ENCODE measurements around the gene CRHR1.

The CRHR1 gene

DNA sequence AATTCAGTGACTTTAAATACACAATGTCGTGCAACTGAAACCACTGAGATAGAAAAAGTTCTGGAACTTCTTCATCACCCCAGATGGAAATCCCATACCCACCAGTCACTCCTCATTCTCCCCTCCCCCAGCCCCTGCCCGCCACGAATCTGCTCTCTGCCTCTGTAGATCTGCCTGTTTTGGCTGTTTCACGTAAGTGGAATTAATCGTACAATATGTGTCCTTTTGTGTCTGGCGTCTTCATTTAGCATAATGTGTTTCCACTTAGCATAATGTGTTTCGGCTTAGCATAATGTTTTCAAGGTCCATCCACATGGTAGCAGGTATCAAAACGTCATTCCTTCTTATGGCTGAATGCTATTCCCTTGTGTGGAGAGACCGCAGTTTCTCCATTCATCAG lies 57.1 kb downstream of the CRHR1 start:
- Histone ChIP-seq H3K36me3 (ENCODE audit: control insufficient read depth, insufficient read depth, low read length) (no peaks in the 10 kb centered on the region), H3K9me3 (ENCODE audit: control insufficient read depth, low read length) (no peaks in the 10 kb centered on the region), H3K4me1 (ENCODE audit: control insufficient read depth, insufficient read depth, low read length, poor library complexity, severe bottlenecking) (no peaks in the 10 kb centered on the region), H3K4me3 (ENCODE audit: insufficient read depth, low read depth, low read length, poor library complexity, severe bottlenecking) (no peak overlapping the region), H3K27ac (ENCODE audit: insufficient read depth, low read length, poor library complexity, severe bottlenecking) (no peak overlapping the region), H3K27me3 (replicated peaks; ENCODE audit: control insufficient read depth, insufficient read depth, low read length, poor library complexity, severe bottlenecking) (no peaks in the 10 kb centered on the region)
- no peak for DNase-seq

DNA sequence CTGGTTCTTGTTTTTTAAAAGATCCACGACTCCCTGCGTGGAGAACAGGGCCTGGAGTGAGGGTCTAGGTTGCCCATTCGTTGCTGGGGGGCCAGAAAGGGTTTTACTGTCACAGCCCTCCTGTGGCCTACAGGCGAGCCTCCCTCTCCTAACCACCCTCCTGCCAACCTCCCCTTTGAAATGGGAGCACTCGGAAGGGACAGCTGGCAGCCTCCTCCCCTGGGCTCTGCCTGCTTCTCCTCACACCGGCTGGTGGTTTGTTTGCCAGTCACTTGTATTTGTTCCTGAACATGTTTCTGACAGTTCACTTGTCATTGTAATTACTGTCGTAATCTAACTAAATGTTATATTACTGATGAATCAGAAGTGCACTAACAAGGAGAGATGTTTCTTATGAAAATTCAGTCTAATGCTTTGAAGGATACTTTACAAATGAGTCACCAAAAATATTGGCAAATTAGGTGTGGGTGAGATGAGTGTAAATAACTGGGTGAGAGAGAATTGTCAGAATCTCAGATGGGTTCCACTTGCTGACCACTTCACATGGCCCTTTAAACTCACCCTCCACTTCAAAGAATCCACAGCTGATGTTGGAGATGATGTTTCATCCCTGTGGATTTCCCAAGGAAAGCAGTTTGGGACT lies 57.9 kb downstream of the CRHR1 start:
- Histone ChIP-seq H3K4me1 (ENCODE audit: control insufficient read depth, insufficient read depth, low read length, poor library complexity, severe bottlenecking) (no peaks in the 10 kb centered on the region), H3K27me3 (replicated peaks; ENCODE audit: control insufficient read depth, insufficient read depth, low read length, poor library complexity, severe bottlenecking) (no peaks in the 10 kb centered on the region), H3K9me3 (ENCODE audit: control insufficient read depth, low read length) (no peaks in the 10 kb centered on the region), H3K27ac (ENCODE audit: insufficient read depth, low read length, poor library complexity, severe bottlenecking) (no peak overlapping the region), H3K4me3 (ENCODE audit: insufficient read depth, low read depth, low read length, poor library complexity, severe bottlenecking) (no peak overlapping the region), H3K36me3 (ENCODE audit: control insufficient read depth, insufficient read depth, low read length) (no peaks in the 10 kb centered on the region)
- no peak for DNase-seq

DNA sequence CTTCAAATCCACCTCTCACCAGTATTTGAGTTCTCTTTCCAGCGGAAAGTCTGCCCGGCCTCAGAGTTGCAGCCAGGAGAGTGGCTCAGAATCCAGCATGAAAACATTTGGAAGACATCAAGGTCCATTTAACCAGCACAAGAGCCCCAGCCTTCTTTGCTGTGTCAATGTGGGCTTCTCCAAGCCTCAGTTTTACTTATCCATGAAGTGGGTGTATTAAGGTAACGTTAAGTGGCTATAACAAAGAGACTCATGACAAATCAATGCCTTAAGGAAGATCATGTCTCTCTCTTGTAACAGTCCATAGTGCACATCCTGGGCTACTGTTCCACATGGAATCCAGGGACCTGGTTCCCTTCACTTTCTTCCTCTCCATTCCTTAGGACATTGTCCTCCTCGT lies 59.6 kb downstream of the CRHR1 start:
- H3K27me3 ChIP-seq (replicated peaks; ENCODE audit: control insufficient read depth, insufficient read depth, low read length, poor library complexity, severe bottlenecking) = no peaks in the 10 kb centered on the region
- H3K27ac ChIP-seq (ENCODE audit: insufficient read depth, low read length, poor library complexity, severe bottlenecking) = no peak overlapping the region
- H3K9me3 ChIP-seq (ENCODE audit: control insufficient read depth, low read length) = no peaks in the 10 kb centered on the region

DNA sequence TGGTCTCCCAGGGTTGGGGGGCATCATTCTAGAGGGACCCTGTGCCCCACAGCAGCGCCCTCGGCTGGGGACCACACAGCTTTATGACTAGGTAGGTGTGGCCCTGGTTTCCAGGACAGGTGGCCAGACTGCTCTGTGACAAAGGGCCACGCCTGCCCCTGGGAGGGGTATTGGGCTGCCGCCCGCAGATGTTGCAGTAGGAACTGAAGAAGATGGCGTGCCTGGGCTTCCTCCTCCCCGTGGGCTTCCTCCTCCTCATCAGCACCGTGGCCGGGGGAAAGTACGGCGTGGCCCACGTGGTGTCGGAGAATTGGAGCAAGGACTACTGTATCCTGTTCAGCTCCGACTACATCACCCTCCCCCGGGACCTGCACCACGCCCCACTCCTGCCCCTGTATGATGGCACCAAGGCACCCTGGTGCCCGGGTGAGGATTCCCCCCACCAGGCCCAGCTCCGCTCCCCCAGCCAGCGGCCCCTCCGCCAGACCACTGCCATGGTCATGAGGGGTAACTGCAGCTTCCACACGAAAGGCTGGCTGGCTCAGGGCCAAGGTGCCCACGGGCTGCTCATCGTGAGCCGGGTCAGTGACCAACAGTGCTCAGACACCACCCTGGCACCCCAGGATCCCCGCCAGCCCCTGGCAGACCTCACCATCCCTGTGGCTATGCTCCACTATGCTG lies 60.7 kb downstream of the CRHR1 start, which contains the start of gene SPPL2C:
TSS of gene SPPL2C (plus strand) at position 187 of the 681 bp plus-strand sequence. CDS start at position 213, 26 bp downstream.
- H3K27me3 ChIP-seq (replicated peaks; ENCODE audit: control insufficient read depth, insufficient read depth, low read length, poor library complexity, severe bottlenecking) = no peaks in the 10 kb centered on the region
- no peak within 1 kb of the TSS for H3K27ac ChIP-seq (ENCODE audit: insufficient read depth, low read length, poor library complexity, severe bottlenecking)
- H3K9me3 ChIP-seq (ENCODE audit: control insufficient read depth, low read length) = no peaks in the 10 kb centered on the region
- DNase-seq = no peak
- H3K4me3 ChIP-seq (ENCODE audit: insufficient read depth, low read depth, low read length, poor library complexity, severe bottlenecking) = no peak within 1 kb of the TSS
- H3K4me1 ChIP-seq (ENCODE audit: control insufficient read depth, insufficient read depth, low read length, poor library complexity, severe bottlenecking) = no peaks in the 10 kb centered on the region
- H3K36me3 ChIP-seq (ENCODE audit: control insufficient read depth, insufficient read depth, low read length) = no peaks in the 10 kb centered on the region

More for the DNA sequence above, 59.6 kb downstream of the CRHR1 start:
- no peaks in the 10 kb centered on the region for H3K36me3 ChIP-seq (ENCODE audit: control insufficient read depth, insufficient read depth, low read length)
- no peaks in the 10 kb centered on the region for H3K4me1 ChIP-seq (ENCODE audit: control insufficient read depth, insufficient read depth, low read length, poor library complexity, severe bottlenecking)
- H3K4me3 ChIP-seq (ENCODE audit: insufficient read depth, low read depth, low read length, poor library complexity, severe bottlenecking) = no peak overlapping the region
- DNase-seq = no peak

DNA sequence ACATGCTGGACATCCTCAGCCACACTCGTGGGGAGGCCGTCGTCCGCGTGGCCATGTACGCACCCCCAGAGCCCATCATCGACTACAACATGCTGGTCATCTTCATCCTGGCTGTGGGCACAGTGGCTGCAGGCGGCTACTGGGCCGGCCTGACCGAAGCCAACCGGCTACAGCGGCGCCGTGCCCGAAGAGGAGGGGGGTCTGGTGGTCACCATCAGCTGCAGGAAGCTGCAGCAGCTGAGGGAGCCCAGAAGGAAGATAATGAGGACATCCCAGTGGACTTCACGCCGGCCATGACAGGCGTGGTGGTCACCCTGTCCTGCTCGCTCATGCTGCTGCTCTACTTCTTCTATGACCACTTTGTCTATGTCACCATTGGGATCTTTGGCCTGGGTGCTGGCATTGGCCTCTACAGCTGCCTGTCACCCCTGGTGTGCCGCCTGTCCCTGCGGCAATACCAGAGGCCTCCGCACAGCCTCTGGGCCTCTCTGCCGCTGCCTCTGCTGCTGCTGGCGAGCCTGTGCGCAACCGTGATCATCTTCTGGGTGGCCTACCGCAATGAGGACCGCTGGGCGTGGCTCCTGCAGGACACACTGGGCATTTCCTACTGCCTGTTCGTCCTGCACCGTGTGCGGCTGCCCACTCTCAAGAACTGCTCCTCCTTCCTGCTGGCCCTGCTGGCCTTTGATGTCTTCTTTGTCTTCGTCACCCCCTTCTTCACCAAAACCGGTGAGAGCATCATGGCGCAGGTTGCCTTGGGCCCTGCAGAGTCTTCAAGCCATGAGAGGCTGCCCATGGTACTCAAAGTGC lies 61.5 kb downstream of the CRHR1 start:
- H3K27ac ChIP-seq (ENCODE audit: insufficient read depth, low read length, poor library complexity, severe bottlenecking) = no peak overlapping the region
- H3K36me3 ChIP-seq (ENCODE audit: control insufficient read depth, insufficient read depth, low read length) = no peaks in the 10 kb centered on the region
- no peak overlapping the region for H3K4me3 ChIP-seq (ENCODE audit: insufficient read depth, low read depth, low read length, poor library complexity, severe bottlenecking)
- no peaks in the 10 kb centered on the region for H3K27me3 ChIP-seq (replicated peaks; ENCODE audit: control insufficient read depth, insufficient read depth, low read length, poor library complexity, severe bottlenecking)
- H3K9me3 ChIP-seq (ENCODE audit: control insufficient read depth, low read length) = no peaks in the 10 kb centered on the region
- DNase-seq = no peak
- no peaks in the 10 kb centered on the region for H3K4me1 ChIP-seq (ENCODE audit: control insufficient read depth, insufficient read depth, low read length, poor library complexity, severe bottlenecking)

DNA sequence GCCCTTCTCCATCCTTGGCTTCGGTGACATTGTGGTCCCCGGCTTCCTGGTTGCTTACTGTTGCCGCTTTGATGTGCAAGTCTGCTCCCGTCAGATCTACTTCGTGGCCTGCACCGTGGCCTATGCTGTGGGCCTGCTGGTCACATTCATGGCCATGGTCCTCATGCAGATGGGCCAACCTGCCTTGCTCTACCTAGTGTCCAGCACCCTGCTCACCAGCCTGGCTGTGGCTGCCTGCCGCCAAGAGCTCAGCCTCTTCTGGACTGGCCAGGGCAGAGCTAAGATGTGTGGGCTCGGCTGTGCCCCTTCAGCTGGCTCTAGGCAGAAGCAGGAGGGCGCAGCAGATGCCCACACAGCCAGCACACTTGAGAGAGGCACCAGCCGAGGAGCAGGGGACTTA lies 62.1 kb downstream of the CRHR1 start:
- Histone ChIP-seq H3K36me3 (ENCODE audit: control insufficient read depth, insufficient read depth, low read length) (no peaks in the 10 kb centered on the region), H3K4me3 (ENCODE audit: insufficient read depth, low read depth, low read length, poor library complexity, severe bottlenecking) (no peak overlapping the region), H3K4me1 (ENCODE audit: control insufficient read depth, insufficient read depth, low read length, poor library complexity, severe bottlenecking) (no peaks in the 10 kb centered on the region), H3K9me3 (ENCODE audit: control insufficient read depth, low read length) (no peaks in the 10 kb centered on the region), H3K27ac (ENCODE audit: insufficient read depth, low read length, poor library complexity, severe bottlenecking) (no peak overlapping the region), H3K27me3 (replicated peaks; ENCODE audit: control insufficient read depth, insufficient read depth, low read length, poor library complexity, severe bottlenecking) (no peaks in the 10 kb centered on the region)
- DNase-seq = no peak

DNA sequence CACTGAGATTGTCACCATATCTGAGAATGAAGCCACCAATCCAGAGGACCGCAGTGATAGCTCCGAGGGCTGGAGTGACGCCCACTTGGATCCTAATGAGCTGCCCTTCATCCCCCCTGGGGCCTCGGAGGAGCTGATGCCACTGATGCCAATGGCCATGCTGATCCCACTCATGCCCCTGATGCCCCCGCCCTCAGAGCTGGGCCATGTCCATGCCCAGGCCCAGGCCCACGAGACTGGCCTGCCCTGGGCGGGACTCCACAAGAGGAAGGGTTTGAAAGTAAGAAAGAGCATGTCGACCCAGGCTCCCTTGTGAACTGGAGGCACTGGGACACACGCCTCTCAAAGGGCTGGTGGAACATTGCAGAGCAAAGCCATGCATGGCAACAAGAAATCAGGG lies 62.5 kb downstream of the CRHR1 start:
- no peaks in the 10 kb centered on the region for H3K36me3 ChIP-seq (ENCODE audit: control insufficient read depth, insufficient read depth, low read length)
- DNase-seq = no peak
- no peak overlapping the region for H3K27ac ChIP-seq (ENCODE audit: insufficient read depth, low read length, poor library complexity, severe bottlenecking)
- no peaks in the 10 kb centered on the region for H3K27me3 ChIP-seq (replicated peaks; ENCODE audit: control insufficient read depth, insufficient read depth, low read length, poor library complexity, severe bottlenecking)
- H3K4me3 ChIP-seq (ENCODE audit: insufficient read depth, low read depth, low read length, poor library complexity, severe bottlenecking) = no peak overlapping the region
- H3K4me1 ChIP-seq (ENCODE audit: control insufficient read depth, insufficient read depth, low read length, poor library complexity, severe bottlenecking) = no peaks in the 10 kb centered on the region
- H3K9me3 ChIP-seq (ENCODE audit: control insufficient read depth, low read length) = no peaks in the 10 kb centered on the region

DNA sequence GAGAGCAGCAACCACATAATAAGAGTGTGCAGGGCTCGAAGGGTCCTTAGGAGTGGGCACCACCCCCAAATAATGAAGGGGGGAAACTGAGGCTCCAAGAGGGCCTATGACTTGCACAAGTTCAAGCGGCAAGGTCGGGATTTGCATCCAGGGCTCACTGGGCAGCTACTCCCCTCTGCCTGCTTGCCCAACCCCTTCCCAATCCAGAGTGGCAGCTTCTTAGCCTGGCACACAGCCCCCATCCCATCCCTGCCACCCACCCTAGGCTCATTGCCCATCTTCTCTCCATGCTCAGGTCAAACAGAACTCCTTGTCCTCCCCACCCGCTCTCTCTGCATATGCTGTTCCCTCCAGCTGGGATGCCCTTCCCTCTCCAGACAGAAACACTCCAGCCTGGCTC lies 63.0 kb downstream of the CRHR1 start:
- H3K9me3 ChIP-seq (ENCODE audit: control insufficient read depth, low read length) = no peaks in the 10 kb centered on the region
- no peak overlapping the region for H3K4me3 ChIP-seq (ENCODE audit: insufficient read depth, low read depth, low read length, poor library complexity, severe bottlenecking)
- no peaks in the 10 kb centered on the region for H3K4me1 ChIP-seq (ENCODE audit: control insufficient read depth, insufficient read depth, low read length, poor library complexity, severe bottlenecking)
- H3K27me3 ChIP-seq (replicated peaks; ENCODE audit: control insufficient read depth, insufficient read depth, low read length, poor library complexity, severe bottlenecking) = no peaks in the 10 kb centered on the region
- DNase-seq = no peak
- no peaks in the 10 kb centered on the region for H3K36me3 ChIP-seq (ENCODE audit: control insufficient read depth, insufficient read depth, low read length)
- no peak overlapping the region for H3K27ac ChIP-seq (ENCODE audit: insufficient read depth, low read length, poor library complexity, severe bottlenecking)

DNA sequence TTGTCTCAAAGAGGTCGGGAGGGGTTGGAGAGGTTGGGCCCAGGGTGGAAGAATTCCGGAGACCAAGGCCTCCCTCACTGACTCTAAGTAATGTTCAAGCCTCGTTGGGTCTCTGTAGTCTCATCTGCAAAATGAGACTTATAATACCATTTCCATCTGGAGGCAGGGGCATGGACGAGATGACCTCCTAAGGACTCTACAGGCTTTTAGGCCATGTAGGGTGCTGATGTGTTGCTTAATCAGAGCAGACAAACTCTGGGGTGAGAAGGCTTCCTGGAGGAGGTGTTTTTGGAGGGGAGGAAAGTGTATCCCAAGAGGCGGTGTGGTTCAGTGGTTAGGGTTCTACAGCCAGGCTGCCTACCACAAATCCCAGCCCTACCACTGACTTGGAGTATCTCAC lies 63.6 kb downstream of the CRHR1 start:
- Histone ChIP-seq H3K4me1 (ENCODE audit: control insufficient read depth, insufficient read depth, low read length, poor library complexity, severe bottlenecking) (peaks cover 3% of the 10 kb centered on the region), H3K4me3 (ENCODE audit: insufficient read depth, low read depth, low read length, poor library complexity, severe bottlenecking) (no peak overlapping the region), H3K36me3 (ENCODE audit: control insufficient read depth, insufficient read depth, low read length) (no peaks in the 10 kb centered on the region), H3K27me3 (replicated peaks; ENCODE audit: control insufficient read depth, insufficient read depth, low read length, poor library complexity, severe bottlenecking) (no peaks in the 10 kb centered on the region), H3K9me3 (ENCODE audit: control insufficient read depth, low read length) (no peaks in the 10 kb centered on the region), H3K27ac (ENCODE audit: insufficient read depth, low read length, poor library complexity, severe bottlenecking) (no peak overlapping the region)
- DNase-seq = no peak

DNA sequence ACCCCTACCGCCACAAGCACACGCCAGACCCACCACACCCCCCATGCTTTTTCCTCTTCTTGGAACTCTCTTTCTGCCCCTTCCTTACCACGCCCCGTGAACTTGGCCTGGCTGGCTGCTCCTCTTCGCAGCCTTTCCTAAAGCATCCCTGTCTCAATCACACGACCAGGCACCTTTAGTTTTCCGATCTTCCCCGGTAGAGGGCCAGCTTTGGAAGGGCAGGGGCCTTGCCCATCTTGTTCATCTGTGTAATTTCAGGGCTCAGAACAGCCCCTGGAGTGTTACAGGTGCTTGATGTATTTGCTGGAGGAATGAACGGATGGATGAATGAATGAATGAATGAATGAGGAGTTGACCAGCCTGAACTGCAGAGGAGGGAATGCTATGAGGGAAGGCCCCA lies 64.3 kb downstream of the CRHR1 start:
- no peak overlapping the region for H3K4me3 ChIP-seq (ENCODE audit: insufficient read depth, low read depth, low read length, poor library complexity, severe bottlenecking)
- peaks cover 3% of the 10 kb centered on the region for H3K4me1 ChIP-seq (ENCODE audit: control insufficient read depth, insufficient read depth, low read length, poor library complexity, severe bottlenecking)
- no peak overlapping the region for H3K27ac ChIP-seq (ENCODE audit: insufficient read depth, low read length, poor library complexity, severe bottlenecking)
- H3K27me3 ChIP-seq (replicated peaks; ENCODE audit: control insufficient read depth, insufficient read depth, low read length, poor library complexity, severe bottlenecking) = no peaks in the 10 kb centered on the region
- DNase-seq = no peak
- no peaks in the 10 kb centered on the region for H3K36me3 ChIP-seq (ENCODE audit: control insufficient read depth, insufficient read depth, low read length)
- no peaks in the 10 kb centered on the region for H3K9me3 ChIP-seq (ENCODE audit: control insufficient read depth, low read length)
